Ovary (tissue), 3 donors: ENCODE measurements around the gene ITM2A.

Experiments
- EP300 ChIP-seq: sonication (generic); formaldehyde crosslinking; IDR thresholded peaks from one replicate; pipeline ENCODE4 v1.6.1; 2017; ENCODE audit warnings: antibody characterized with exemption
- POLR2A ChIP-seq: fragments of 450-650 bp; IDR thresholded peaks from one replicate; pipeline ENCODE4 v1.6.1; 2017; ENCODE audit warnings: antibody characterized with exemption, mild to moderate bottlenecking, moderate library complexity
- TF ChIP-seq, protein P1 (sequence below), 3 donors: fragments of 450-650 bp in 2 of 3; fragments of 200-600 bp in 1 of 3; IDR thresholded peaks; one replicate each; pipeline versions ENCODE4 v1.5.1 to v1.8.0; 2016 to 2022; ENCODE audit warnings: antibody characterized with exemption in 3 of 3, mild to moderate bottlenecking in 1 of 3
- donor health status: DM: no; HTN: no; CAD: no.

DNA sequence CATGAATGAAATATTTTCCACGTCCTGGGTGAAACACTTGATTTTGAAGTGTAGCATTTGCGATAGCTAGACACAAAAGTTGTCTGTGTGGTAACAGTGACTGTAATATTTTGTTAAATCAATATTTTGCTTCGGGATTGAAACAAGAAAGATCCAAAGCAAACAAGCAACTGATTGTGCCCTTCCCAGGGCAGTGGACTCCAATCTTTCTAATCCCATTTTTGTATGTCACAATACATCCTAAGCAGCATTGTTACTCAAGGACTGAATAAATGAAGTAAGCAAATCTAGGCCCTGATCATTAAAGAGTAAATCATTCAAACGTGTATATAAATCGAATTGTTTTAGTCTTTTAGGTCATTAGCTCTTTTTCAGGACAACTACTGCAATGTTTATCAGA is 2.8 kb downstream of the ITM2A start:
- no peak for TF ChIP-seq POLR2A
- TF ChIP-seq EP300 = no peak
- TF ChIP-seq, protein P1, sequence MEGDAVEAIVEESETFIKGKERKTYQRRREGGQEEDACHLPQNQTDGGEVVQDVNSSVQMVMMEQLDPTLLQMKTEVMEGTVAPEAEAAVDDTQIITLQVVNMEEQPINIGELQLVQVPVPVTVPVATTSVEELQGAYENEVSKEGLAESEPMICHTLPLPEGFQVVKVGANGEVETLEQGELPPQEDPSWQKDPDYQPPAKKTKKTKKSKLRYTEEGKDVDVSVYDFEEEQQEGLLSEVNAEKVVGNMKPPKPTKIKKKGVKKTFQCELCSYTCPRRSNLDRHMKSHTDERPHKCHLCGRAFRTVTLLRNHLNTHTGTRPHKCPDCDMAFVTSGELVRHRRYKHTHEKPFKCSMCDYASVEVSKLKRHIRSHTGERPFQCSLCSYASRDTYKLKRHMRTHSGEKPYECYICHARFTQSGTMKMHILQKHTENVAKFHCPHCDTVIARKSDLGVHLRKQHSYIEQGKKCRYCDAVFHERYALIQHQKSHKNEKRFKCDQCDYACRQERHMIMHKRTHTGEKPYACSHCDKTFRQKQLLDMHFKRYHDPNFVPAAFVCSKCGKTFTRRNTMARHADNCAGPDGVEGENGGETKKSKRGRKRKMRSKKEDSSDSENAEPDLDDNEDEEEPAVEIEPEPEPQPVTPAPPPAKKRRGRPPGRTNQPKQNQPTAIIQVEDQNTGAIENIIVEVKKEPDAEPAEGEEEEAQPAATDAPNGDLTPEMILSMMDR (IDR thresholded peaks at IDR 0.05) = no peak
